CD4-positive, CD25-positive, alpha-beta regulatory T cell (primary cell): ENCODE measurements around the gene NFKB1. TPM values are rescaled to one million over a fixed set of nuclear protein-coding genes. Genes with fewer than 3 reads are reported as not detected.
A peak's percentile ranks its signal among the peaks of the same experiment; 100 is the strongest.

Source experiments
- ATAC-seq, 2 donors: fragments of 150-1000 bp; cut with Tn5 transposase; one replicate each; pipeline ENCODE4 v1.10.0; 2021; ENCODE audit warnings: low read depth in 2 of 2, moderate number of reproducible peaks in 2 of 2, moderate library complexity in 1 of 2
- DNase-seq, 3 donors: peaks; one replicate each; pipeline versions ENCODE4 v3.0.0 to v3.0.0-alpha.2; 2012 to 2022; ENCODE audit warnings: mixed read lengths in 1 of 3
- H3K27ac ChIP-seq: one replicate; pipeline ENCODE4 v1.7.0; 2013; ENCODE audit warnings: mild to moderate bottlenecking, low read length; ENCODE audit not compliant: insufficient read depth, poor library complexity, severe bottlenecking
- H3K27me3 ChIP-seq: one replicate; pipeline ENCODE4 v1.7.0; 2013; ENCODE audit warnings: low read length; ENCODE audit not compliant: control insufficient read depth, insufficient read depth
- H3K36me3 ChIP-seq: one replicate; pipeline ENCODE4 v1.7.0; 2013; ENCODE audit warnings: mild to moderate bottlenecking, low read length, moderate library complexity; ENCODE audit not compliant: control insufficient read depth, insufficient read depth
- H3K4me1 ChIP-seq: 2 replicates; pipeline ENCODE4 v1.7.0; 2013; ENCODE audit warnings: mild to moderate bottlenecking, low read length; ENCODE audit not compliant: insufficient read depth, control insufficient read depth, poor library complexity, severe bottlenecking
- H3K4me3 ChIP-seq: one replicate; pipeline ENCODE4 v1.7.0; 2013; ENCODE audit warnings: low read depth, mild to moderate bottlenecking, low read length, moderate library complexity
- H3K9me3 ChIP-seq, 2 experiments: 1 replicate in 1 of 2; 2 replicates in 1 of 2; pipeline ENCODE4 v1.7.0; 2013; ENCODE audit warnings: low read length in 2 of 2, mild to moderate bottlenecking in 1 of 2, moderate library complexity in 1 of 2; ENCODE audit not compliant: control insufficient read depth in 2 of 2
- H3K27ac Mint-ChIP-seq, 3 donors: one replicate each; pipeline ENCODE4 v1.8.0; 2020 to 2022; ENCODE audit warnings: mild to moderate bottlenecking in 3 of 3, mixed read lengths in 3 of 3, moderate library complexity in 2 of 3
- H3K27me3 Mint-ChIP-seq: one replicate; pipeline ENCODE4 v1.8.0; 2022; ENCODE audit warnings: mild to moderate bottlenecking, mixed read lengths
- H3K36me3 Mint-ChIP-seq: one replicate; pipeline ENCODE4 v1.8.0; 2020; ENCODE audit warnings: mixed read lengths
- H3K4me1 Mint-ChIP-seq, 4 donors: one replicate each; pipeline ENCODE4 v1.8.0; 2020 to 2022; ENCODE audit warnings: mixed read lengths in 4 of 4, mild to moderate bottlenecking in 1 of 4
- H3K4me3 Mint-ChIP-seq, 4 donors: one replicate each; pipeline ENCODE4 v1.8.0; 2020 to 2022; ENCODE audit warnings: mild to moderate bottlenecking in 4 of 4, mixed read lengths in 4 of 4, moderate library complexity in 3 of 4
- H3K9me3 Mint-ChIP-seq, 7 donors: one replicate each; pipeline ENCODE4 v1.8.0; 2020 to 2022; ENCODE audit warnings: mixed read lengths in 7 of 7, mild to moderate bottlenecking in 3 of 7, moderate library complexity in 2 of 7
- polyA plus RNA-seq, 4 donors: library from polyadenylated mRNA; unstranded; fragments of 300-500 nt; fragmentation: Illumina TruSeq; gene quantifications; one replicate each; pipeline ENCODE4 v1.2.3, GENCODE V29; 2021
- total RNA-seq: library from RNA; stranded (reverse); gene quantifications from one replicate; pipeline ENCODE4 v1.2.3, GENCODE V29; 2022

NFKB1 gene
- total and polyA plus RNA-seq, 5 donors from 2014 or later = 9.2 to 152 (median 15.4) TPM

- H3K9me3 ChIP-seq = no peaks in the 10 kb centered on the region
- Mint-ChIP-seq H3K4me1 (peaks cover under 1 to 36% (median 15%) of the 10 kb centered on the region in 4 donors), H3K9me3 (no peaks in the 10 kb centered on the region), H3K4me3 (peak overlapping the region in 1 of 4 donors; percentile 18), H3K27me3 (no peaks in the 10 kb centered on the region), H3K27ac (no peak overlapping the region), H3K36me3 (peaks cover 58% of the 10 kb centered on the region)
- no peak overlapping the region for H3K4me3 ChIP-seq
- H3K27me3 ChIP-seq = no peaks in the 10 kb centered on the region
- peaks cover 2% of the 10 kb centered on the region for H3K4me1 ChIP-seq
- H3K27ac ChIP-seq = no peak overlapping the region
- ATAC-seq (no peak), DNase-seq (no peak)
- H3K36me3 ChIP-seq = peaks cover 77% of the 10 kb centered on the region
Measured at GRCh38 chr4:102606261-102606660, 105.1 kb downstream of the NFKB1 start.

- H3K4me1 Mint-ChIP-seq = peaks cover 0 to 41% (median 21%) of the 10 kb centered on the region in 4 donors
- Histone ChIP-seq H3K27ac (no peak overlapping the region), H3K4me1 (peaks cover 9% of the 10 kb centered on the region), H3K27me3 (no peaks in the 10 kb centered on the region), H3K9me3 (no peaks in the 10 kb centered on the region), H3K36me3 (peaks cover 77% of the 10 kb centered on the region), H3K4me3 (no peak overlapping the region)
- DNase-seq (no peak), ATAC-seq (no peak)
- peaks cover 61% of the 10 kb centered on the region for H3K36me3 Mint-ChIP-seq
- no peaks in the 10 kb centered on the region for H3K9me3 Mint-ChIP-seq
- H3K27ac Mint-ChIP-seq = peak overlapping the region in 1 of 3 donors; percentile 88
- no peaks in the 10 kb centered on the region for H3K27me3 Mint-ChIP-seq
- H3K4me3 Mint-ChIP-seq = no peak overlapping the region
Measured at GRCh38 chr4:102606846-102607450, 105.8 kb downstream of the NFKB1 start.

- no peak overlapping the region for H3K4me3 Mint-ChIP-seq
- Histone ChIP-seq H3K4me1 (peaks cover 21% of the 10 kb centered on the region), H3K9me3 (no peaks in the 10 kb centered on the region), H3K4me3 (no peak overlapping the region), H3K27me3 (no peaks in the 10 kb centered on the region), H3K27ac (no peak overlapping the region), H3K36me3 (peaks cover 73% of the 10 kb centered on the region)
- ATAC-seq (no peak), DNase-seq (no peak)
- no peaks in the 10 kb centered on the region for H3K27me3 Mint-ChIP-seq
- peaks cover 65% of the 10 kb centered on the region for H3K36me3 Mint-ChIP-seq
- no peaks in the 10 kb centered on the region for H3K9me3 Mint-ChIP-seq
- peaks cover 8 to 54% (median 32%) of the 10 kb centered on the region in 4 donors for H3K4me1 Mint-ChIP-seq
- peak overlapping the region in 2 of 3 donors; percentile 15 to 77 for H3K27ac Mint-ChIP-seq
Measured at GRCh38 chr4:102608190-102608589, 107.0 kb downstream of the NFKB1 start.

GRCh38 chr4:102610007-102610406 is 108.8 kb downstream of the NFKB1 start:
- H3K27me3 Mint-ChIP-seq = peaks cover 4% of the 10 kb centered on the region

GRCh38 chr4:102610476-102610875 is 109.3 kb downstream of the NFKB1 start:
- Histone ChIP-seq H3K27me3 (no peaks in the 10 kb centered on the region), H3K36me3 (peaks cover 73% of the 10 kb centered on the region), H3K4me3 (no peak overlapping the region), H3K4me1 (peaks cover 41% of the 10 kb centered on the region), H3K9me3 (no peaks in the 10 kb centered on the region), H3K27ac (no peak overlapping the region)
- DNase-seq (no peak), ATAC-seq (no peak)
- peaks cover 15 to 63% (median 47%) of the 10 kb centered on the region in 4 donors for H3K4me1 Mint-ChIP-seq
- no peak overlapping the region for H3K4me3 Mint-ChIP-seq
- H3K27me3 Mint-ChIP-seq = peaks cover 4% of the 10 kb centered on the region
- H3K27ac Mint-ChIP-seq = peak overlapping the region; percentile 52 to 94 (median 71)
- H3K9me3 Mint-ChIP-seq = no peaks in the 10 kb centered on the region
- peaks cover 78% of the 10 kb centered on the region for H3K36me3 Mint-ChIP-seq

More at GRCh38 chr4:102610007-102610406, 108.8 kb downstream of the NFKB1 start:
- H3K4me1 ChIP-seq = peaks cover 40% of the 10 kb centered on the region
- H3K27ac Mint-ChIP-seq = peak overlapping the region; percentile 70 to 94 (median 71)
- ATAC-seq (no peak), DNase-seq (no peak)
- peaks cover 72% of the 10 kb centered on the region for H3K36me3 ChIP-seq
- H3K9me3 ChIP-seq = no peaks in the 10 kb centered on the region
- no peak overlapping the region for H3K4me3 ChIP-seq
- H3K4me1 Mint-ChIP-seq = peaks cover 13 to 63% (median 43%) of the 10 kb centered on the region in 4 donors
- no peak overlapping the region for H3K27ac ChIP-seq
- no peaks in the 10 kb centered on the region for H3K9me3 Mint-ChIP-seq
- H3K27me3 ChIP-seq = no peaks in the 10 kb centered on the region
- peaks cover 76% of the 10 kb centered on the region for H3K36me3 Mint-ChIP-seq
- H3K4me3 Mint-ChIP-seq = no peak overlapping the region

- peaks cover 83% of the 10 kb centered on the region for H3K36me3 Mint-ChIP-seq
- Histone ChIP-seq H3K9me3 (no peaks in the 10 kb centered on the region), H3K4me1 (peaks cover 41% of the 10 kb centered on the region), H3K27me3 (no peaks in the 10 kb centered on the region), H3K36me3 (peaks cover 71% of the 10 kb centered on the region), H3K27ac (peak overlapping the region; percentile 85), H3K4me3 (peak overlapping the region; percentile 68)
- peaks cover 15 to 63% (median 49%) of the 10 kb centered on the region in 4 donors for H3K4me1 Mint-ChIP-seq
- peak overlapping the region in 3 of 4 donors; percentile 73 to 75 (median 73) for H3K4me3 Mint-ChIP-seq
- DNase-seq (no peak), ATAC-seq (no peak)
- H3K9me3 Mint-ChIP-seq = no peaks in the 10 kb centered on the region
- peaks cover 4% of the 10 kb centered on the region for H3K27me3 Mint-ChIP-seq
- peak overlapping the region; percentile 94 to 99 (median 97) for H3K27ac Mint-ChIP-seq
Measured at GRCh38 chr4:102612210-102612609, 111.1 kb downstream of the NFKB1 start.

GRCh38 chr4:102612824-102613366 is 111.7 kb downstream of the NFKB1 start:
- H3K27me3 ChIP-seq = no peaks in the 10 kb centered on the region

More at GRCh38 chr4:102612824-102613366, 111.7 kb downstream of the NFKB1 start:
- Mint-ChIP-seq H3K36me3 (peaks cover 81% of the 10 kb centered on the region), H3K4me1 (peaks cover 15 to 63% (median 49%) of the 10 kb centered on the region in 4 donors), H3K4me3 (peak overlapping the region; percentile 66 to 75 (median 73)), H3K27me3 (peaks cover 4% of the 10 kb centered on the region), H3K9me3 (no peaks in the 10 kb centered on the region), H3K27ac (peak overlapping the region; percentile 94 to 99 (median 97))
- peak overlapping the region; percentile 85 for H3K27ac ChIP-seq
- H3K9me3 ChIP-seq = no peaks in the 10 kb centered on the region
- DNase-seq (peak; percentile 14 to 85 (median 63)), ATAC-seq (peak; percentile 87 to 90)
- peaks cover 41% of the 10 kb centered on the region for H3K4me1 ChIP-seq
- peak overlapping the region; percentile 68 for H3K4me3 ChIP-seq
- H3K36me3 ChIP-seq = peaks cover 64% of the 10 kb centered on the region
